Urothelium cell line (cell line): ENCODE results near the gene S100PBP.

ENCODE experiments used
- DNase-seq: peaks from one replicate; pipeline ENCODE4 v3.0.0; 2011; ENCODE audit warnings: low spot score, mixed read lengths
- FAIRE-seq: peaks from 2 replicates; lab custom pipeline; 2011; peaks lifted over from hg19 to GRCh38; lab: Jason Lieb, UNC

S100PBP gene

GRCh38 chr1:32817159-32817814, at the start of gene S100PBP, which contains the start of gene YARS1:
S100PBP (plus strand) TSS chr1:32817653; CDS start chr1:32826100, 8,447 bp downstream.
YARS1 (minus strand) TSS chr1:32817358; CDS start chr1:32817244, 114 bp downstream.
- peak; percentile 81 for FAIRE-seq

GRCh38 chr1:32768110-32768850, 49.2 kb upstream of the S100PBP start:
- DNase-seq (no peak), FAIRE-seq (no peak)

More at GRCh38 chr1:32817159-32817814, at the start of gene S100PBP, which contains the start of gene YARS1:
- peak; percentile 99 for DNase-seq

GRCh38 chr1:32769524-32770220, 47.8 kb upstream of the S100PBP start:
- peak; percentile 57 for DNase-seq
- no peak for FAIRE-seq

GRCh38 chr1:32770221-32770731, 47.2 kb upstream of the S100PBP start:
- DNase-seq = no peak
- peak; percentile 50 for FAIRE-seq

GRCh38 chr1:32770741-32771548, 46.5 kb upstream of the S100PBP start:
- no peak for DNase-seq
- no peak for FAIRE-seq

GRCh38 chr1:32771561-32772280, 45.7 kb upstream of the S100PBP start:
- FAIRE-seq (no peak), DNase-seq (no peak)

- FAIRE-seq (no peak), DNase-seq (no peak)
Measured at GRCh38 chr1:32772281-32773017, 45.0 kb upstream of the S100PBP start.

- peak; percentile 81 for DNase-seq
- FAIRE-seq = no peak
Measured at GRCh38 chr1:32773018-32773763, 44.3 kb upstream of the S100PBP start.

GRCh38 chr1:32773764-32774463, 43.5 kb upstream of the S100PBP start:
- DNase-seq (no peak), FAIRE-seq (no peak)

- DNase-seq (no peak), FAIRE-seq (no peak)
Measured at GRCh38 chr1:32774464-32774808, 43.0 kb upstream of the S100PBP start.

- FAIRE-seq (no peak), DNase-seq (no peak)
Measured at GRCh38 chr1:32774950-32775634, 42.4 kb upstream of the S100PBP start.

GRCh38 chr1:32775640-32776337, 41.7 kb upstream of the S100PBP start:
- no peak for FAIRE-seq

GRCh38 chr1:32779242-32779641, 38.2 kb upstream of the S100PBP start:
- DNase-seq (no peak), FAIRE-seq (no peak)

More at GRCh38 chr1:32775640-32776337, 41.7 kb upstream of the S100PBP start:
- no peak for DNase-seq

- no peak for FAIRE-seq
Measured at GRCh38 chr1:32780005-32780404, 37.4 kb upstream of the S100PBP start.

GRCh38 chr1:32780628-32781234, 36.7 kb upstream of the S100PBP start:
- no peak for DNase-seq
- FAIRE-seq = no peak

More at GRCh38 chr1:32780005-32780404, 37.4 kb upstream of the S100PBP start:
- no peak for DNase-seq

GRCh38 chr1:32782086-32782485, 35.4 kb upstream of the S100PBP start:
- FAIRE-seq = no peak
- DNase-seq = no peak
